Transverse colon (tissue), 3 donors: ENCODE results near the gene KAT6B.

Source experiments
- CTCF ChIP-seq, 5 experiments: fragments of 200-600 bp in 3 of 5; fragments of 450-650 bp in 2 of 5; sonication (generic) in 3 of 5; IDR thresholded peaks; 1 replicate in 2 of 5; 2 replicates in 3 of 5; pipeline ENCODE4 v1.5.1; 2016 to 2017; ENCODE audit warnings: antibody characterized with exemption in 5 of 5, inconsistent platforms in 3 of 5, mild to moderate bottlenecking in 2 of 5, moderate library complexity in 1 of 5
- POLR2A ChIP-seq: fragments of 450-650 bp; IDR thresholded peaks from one replicate; pipeline ENCODE4 v1.6.1; 2016; ENCODE audit warnings: antibody characterized with exemption, mild to moderate bottlenecking, moderate library complexity

DNA sequence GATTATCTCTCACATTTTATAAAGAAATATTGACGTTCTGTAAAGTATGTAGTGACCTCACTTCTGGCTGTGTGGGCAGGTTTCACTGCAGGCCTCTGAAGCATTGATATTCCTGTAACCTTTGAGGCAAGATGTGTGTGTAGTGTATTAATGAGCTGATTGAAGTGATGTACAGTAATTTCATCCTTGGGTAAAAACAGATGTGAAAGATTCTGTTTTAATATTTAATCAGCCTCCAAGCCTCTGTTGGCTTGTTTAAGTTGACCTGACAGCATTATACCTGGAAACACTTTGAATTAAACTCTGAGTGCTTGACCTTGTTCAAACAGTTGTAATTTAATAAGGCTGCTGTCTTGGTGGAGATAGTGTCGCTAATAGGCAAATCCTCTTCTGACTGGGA lies 74.9 kb downstream of the KAT6B start:
- no peak for TF ChIP-seq POLR2A
- no peak for TF ChIP-seq CTCF (IDR thresholded peaks at IDR 0.05)
